ENCODE results near the gene TRABD2B. TPM values are rescaled to one million over a fixed set of nuclear protein-coding genes. Genes with fewer than 3 reads are reported as not detected.

Gene TRABD2B
- total and polyA plus RNA-seq, 2 donors (not counting 3 experiments of a cell fraction or from before 2014, with no cell fraction given): not detected

DNA sequence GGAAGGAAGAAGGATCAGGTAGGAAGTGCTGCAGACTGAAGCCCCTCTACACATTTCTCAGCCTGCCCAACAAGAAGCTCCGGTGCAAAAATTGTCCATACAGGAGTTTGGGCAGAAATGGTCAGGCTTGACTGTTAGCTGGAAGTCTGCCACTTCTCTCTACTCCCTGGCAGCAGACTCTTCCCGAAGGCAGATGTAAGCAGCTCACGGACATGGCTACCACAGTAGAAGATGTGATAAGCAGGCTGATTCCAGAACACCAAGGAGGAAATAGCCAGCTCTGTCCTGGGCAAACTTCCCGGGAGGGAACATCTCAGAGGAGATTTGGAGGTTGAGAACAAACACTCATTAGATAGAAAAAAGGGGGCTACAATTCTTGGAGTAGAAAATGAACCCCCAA is 52.6 kb downstream of the TRABD2B start:
- TF ChIP-seq FOS (IDR thresholded peaks at IDR 0.05; ENCODE audit: borderline replicate concordance, insufficient read depth, low read length) (no peak), MYC (IDR thresholded peaks at IDR 0.05; ENCODE audit: low read depth, low read length) (no peak), POLR2AphosphoS5 (IDR thresholded peaks at IDR 0.05; ENCODE audit: insufficient read depth, low read depth, low read length) (no peak), JUN (IDR thresholded peaks at IDR 0.05; ENCODE audit: borderline replicate concordance, insufficient read depth, insufficient read length, low read depth) (no peak), POLR2A (IDR thresholded peaks at IDR 0.05; ENCODE audit: low read depth, low read length) (no peak), EZH2 (IDR thresholded peaks at IDR 0.05; ENCODE audit: borderline replicate concordance, low read depth, low read length, severe bottlenecking) (no peak), GATA2 (IDR thresholded peaks at IDR 0.05; ENCODE audit: insufficient read depth, insufficient read length, low read depth, low read length) (no peak)
- TF ChIP-seq, protein P1, sequence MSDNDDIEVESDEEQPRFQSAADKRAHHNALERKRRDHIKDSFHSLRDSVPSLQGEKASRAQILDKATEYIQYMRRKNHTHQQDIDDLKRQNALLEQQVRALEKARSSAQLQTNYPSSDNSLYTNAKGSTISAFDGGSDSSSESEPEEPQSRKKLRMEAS (IDR thresholded peaks at IDR 0.05; ENCODE audit: insufficient read depth, insufficient read length): no peak
- CTCF ChIA-PET: no interaction called here
- no peak overlapping the region for H3K9ac ChIP-seq (replicated peaks; ENCODE audit: extremely low read depth, insufficient read depth, low read length)
- no peaks in the 10 kb centered on the region for H3K36me3 ChIP-seq (ENCODE audit: control insufficient read depth in 2 of 2, extremely low read depth in 1 of 2, insufficient read depth in 2 of 2, low read length in 2 of 2)
- H3K4me3 ChIP-seq (replicated peaks in 1 of 3; ENCODE audit: insufficient read depth in 1 of 3, low read depth in 1 of 3, low read length in 3 of 3): no peak overlapping the region
- H3K4me2 ChIP-seq (ENCODE audit: insufficient read depth, low read length): no peak overlapping the region
- dilution Hi-C loops (cut with MboI; ENCODE audit: extremely low pct_ligation_motif_present, low sequenced_read_pairs): no loop called here
- no peaks in the 10 kb centered on the region for H3K9me1 ChIP-seq (replicated peaks; ENCODE audit: control insufficient read depth, extremely low read depth, insufficient read depth, low read length)
- no peak for DNase-seq (ENCODE audit: low read depth, low spot score)
- H2AFZ ChIP-seq (ENCODE audit: low read depth, low read length): no peak overlapping the region
- H3K4me1 ChIP-seq (ENCODE audit: control insufficient read depth, extremely low read depth, insufficient read depth, low read length): no peaks in the 10 kb centered on the region
- no peaks in the 10 kb centered on the region for H3K9me3 ChIP-seq (replicated peaks; ENCODE audit: control insufficient read depth, insufficient read depth, low read length)
- POLR2A ChIA-PET: no interaction called here
- intact Hi-C loops (cut with micrococcal nuclease): no loop called here
- no TSS peak for BruUV-seq (replicated peaks)
- no peak overlapping the region for H3K27ac ChIP-seq (ENCODE audit: insufficient read depth, low read depth, low read length)
- no peak for FAIRE-seq
- H3K79me2 ChIP-seq (ENCODE audit: control insufficient read depth, insufficient read depth, low read length): no peaks in the 10 kb centered on the region
- H3K27me3 ChIP-seq (ENCODE audit: control insufficient read depth in 2 of 2, insufficient read depth in 2 of 2, low read length in 2 of 2): peaks cover 0 to 1% of the 10 kb centered on the region in 2 experiments
- H4K20me1 ChIP-seq (replicated peaks; ENCODE audit: control insufficient read depth, extremely low read depth, insufficient read depth, low read length): no peaks in the 10 kb centered on the region

DNA sequence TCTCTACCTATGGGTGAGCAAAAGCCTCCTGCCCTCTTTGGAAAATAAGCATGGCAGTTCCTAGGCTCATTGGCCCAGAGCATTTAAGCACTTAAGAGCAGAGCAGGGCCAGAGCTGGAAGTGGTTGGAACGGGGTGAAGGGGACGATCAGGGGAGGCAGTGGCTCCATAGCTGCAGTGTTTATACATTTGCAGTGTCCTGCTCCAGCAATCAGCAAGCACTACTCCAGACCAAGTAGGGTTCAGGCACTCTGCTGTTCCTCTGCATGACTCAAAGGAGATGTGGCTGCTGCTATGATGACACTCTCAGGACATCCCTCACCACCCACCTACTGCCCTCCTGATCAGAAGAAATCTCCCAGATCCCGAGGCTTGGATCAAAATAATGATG is 55.0 kb downstream of the TRABD2B start:
- no peak for DNase-seq (ENCODE audit: low read depth, low spot score)
- Histone ChIP-seq H3K9me3 (replicated peaks; ENCODE audit: control insufficient read depth, insufficient read depth, low read length) (no peaks in the 10 kb centered on the region), H3K9ac (replicated peaks; ENCODE audit: extremely low read depth, insufficient read depth, low read length) (no peak overlapping the region), H3K79me2 (ENCODE audit: control insufficient read depth, insufficient read depth, low read length) (no peaks in the 10 kb centered on the region), H4K20me1 (replicated peaks; ENCODE audit: control insufficient read depth, extremely low read depth, insufficient read depth, low read length) (no peaks in the 10 kb centered on the region), H3K4me2 (ENCODE audit: insufficient read depth, low read length) (no peak overlapping the region), H3K4me3 (replicated peaks in 1 of 3; ENCODE audit: insufficient read depth in 1 of 3, low read depth in 1 of 3, low read length in 3 of 3) (no peak overlapping the region), H3K27me3 (ENCODE audit: control insufficient read depth in 2 of 2, insufficient read depth in 2 of 2, low read length in 2 of 2) (peaks cover 0 to 1% of the 10 kb centered on the region in 2 experiments), H2AFZ (ENCODE audit: low read depth, low read length) (no peak overlapping the region), H3K36me3 (ENCODE audit: control insufficient read depth in 2 of 2, extremely low read depth in 1 of 2, insufficient read depth in 2 of 2, low read length in 2 of 2) (no peaks in the 10 kb centered on the region), H3K9me1 (replicated peaks; ENCODE audit: control insufficient read depth, extremely low read depth, insufficient read depth, low read length) (no peaks in the 10 kb centered on the region), H3K27ac (ENCODE audit: insufficient read depth, low read depth, low read length) (no peak overlapping the region), H3K4me1 (ENCODE audit: control insufficient read depth, extremely low read depth, insufficient read depth, low read length) (no peaks in the 10 kb centered on the region)
- BruUV-seq (replicated peaks): no TSS peak
- ChIA-PET CTCF (no interaction called here), POLR2A (no interaction called here)
- intact Hi-C loops (cut with micrococcal nuclease): no loop called here
- dilution Hi-C loops (cut with MboI; ENCODE audit: extremely low pct_ligation_motif_present, low sequenced_read_pairs): no loop called here
- FAIRE-seq: no peak
- no peak for TF ChIP-seq GATA2 (IDR thresholded peaks at IDR 0.05; ENCODE audit: insufficient read depth, insufficient read length, low read depth, low read length)
- no peak for TF ChIP-seq FOS (IDR thresholded peaks at IDR 0.05; ENCODE audit: borderline replicate concordance, insufficient read depth, low read length)
- TF ChIP-seq POLR2A (IDR thresholded peaks at IDR 0.05; ENCODE audit: low read depth, low read length): no peak
- TF ChIP-seq, protein P1 (IDR thresholded peaks at IDR 0.05; ENCODE audit: insufficient read depth, insufficient read length): no peak
- no peak for TF ChIP-seq MYC (IDR thresholded peaks at IDR 0.05; ENCODE audit: low read depth, low read length)
- TF ChIP-seq POLR2AphosphoS5 (IDR thresholded peaks at IDR 0.05; ENCODE audit: insufficient read depth, low read depth, low read length): no peak
- no peak for TF ChIP-seq JUN (IDR thresholded peaks at IDR 0.05; ENCODE audit: borderline replicate concordance, insufficient read depth, insufficient read length, low read depth)
- TF ChIP-seq, protein P2, sequence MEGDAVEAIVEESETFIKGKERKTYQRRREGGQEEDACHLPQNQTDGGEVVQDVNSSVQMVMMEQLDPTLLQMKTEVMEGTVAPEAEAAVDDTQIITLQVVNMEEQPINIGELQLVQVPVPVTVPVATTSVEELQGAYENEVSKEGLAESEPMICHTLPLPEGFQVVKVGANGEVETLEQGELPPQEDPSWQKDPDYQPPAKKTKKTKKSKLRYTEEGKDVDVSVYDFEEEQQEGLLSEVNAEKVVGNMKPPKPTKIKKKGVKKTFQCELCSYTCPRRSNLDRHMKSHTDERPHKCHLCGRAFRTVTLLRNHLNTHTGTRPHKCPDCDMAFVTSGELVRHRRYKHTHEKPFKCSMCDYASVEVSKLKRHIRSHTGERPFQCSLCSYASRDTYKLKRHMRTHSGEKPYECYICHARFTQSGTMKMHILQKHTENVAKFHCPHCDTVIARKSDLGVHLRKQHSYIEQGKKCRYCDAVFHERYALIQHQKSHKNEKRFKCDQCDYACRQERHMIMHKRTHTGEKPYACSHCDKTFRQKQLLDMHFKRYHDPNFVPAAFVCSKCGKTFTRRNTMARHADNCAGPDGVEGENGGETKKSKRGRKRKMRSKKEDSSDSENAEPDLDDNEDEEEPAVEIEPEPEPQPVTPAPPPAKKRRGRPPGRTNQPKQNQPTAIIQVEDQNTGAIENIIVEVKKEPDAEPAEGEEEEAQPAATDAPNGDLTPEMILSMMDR (IDR thresholded peaks at IDR 0.05; ENCODE audit: extremely low read depth in 1 of 2, insufficient read depth in 1 of 2, low read depth in 1 of 2, low read length in 2 of 2): no peak
